Astrocyte (in vitro differentiated cells and primary cell): Measurements from ENCODE around the gene LYPD3. TPM values are rescaled to one million over a fixed set of nuclear protein-coding genes. Genes with fewer than 3 reads are reported as not detected.

Source experiments
- DNase-seq: peaks from one replicate; pipeline ENCODE4 v3.0.0-alpha.2; 2010; ENCODE audit warnings: low read depth
- FAIRE-seq: peaks from 2 replicates; lab custom pipeline; 2011; peaks lifted over from hg19 to GRCh38; lab: Jason Lieb, UNC
- H2AFZ ChIP-seq: 2 replicates; pipeline ENCODE4 v1.6.0; 2012; ENCODE audit warnings: low read depth, low read length, inconsistent platforms
- H3K27ac ChIP-seq: 2 replicates; pipeline ENCODE4 v1.5.1; 2011; ENCODE audit warnings: low read depth, low read length, inconsistent platforms
- H3K27me3 ChIP-seq: 2 replicates; pipeline ENCODE4 v1.6.0; 2011; ENCODE audit warnings: low read length, inconsistent platforms; ENCODE audit not compliant: insufficient read depth
- H3K36me3 ChIP-seq: 2 replicates; pipeline ENCODE4 v1.5.1; 2011; ENCODE audit warnings: low read length, inconsistent platforms; ENCODE audit not compliant: insufficient read depth
- H3K4me1 ChIP-seq: 2 replicates; pipeline ENCODE4 v1.5.1; 2011; ENCODE audit warnings: low read length, inconsistent platforms; ENCODE audit not compliant: insufficient read depth
- H3K4me2 ChIP-seq: 2 replicates; pipeline ENCODE4 v1.6.0; 2012; ENCODE audit warnings: low read length, inconsistent platforms
- H3K4me3 ChIP-seq: 2 replicates; pipeline ENCODE4 v1.5.1; 2011; ENCODE audit warnings: low read depth, mild to moderate bottlenecking, low read length, inconsistent platforms; ENCODE audit not compliant: insufficient read depth
- H3K79me2 ChIP-seq: 2 replicates; pipeline ENCODE4 v1.6.0; 2012; ENCODE audit warnings: mild to moderate bottlenecking, low read length, inconsistent platforms; ENCODE audit not compliant: insufficient read depth
- H3K9ac ChIP-seq: 2 replicates; pipeline ENCODE4 v1.6.0; 2012; ENCODE audit warnings: mild to moderate bottlenecking, low read length, inconsistent platforms
- H3K9me3 ChIP-seq: 2 replicates; pipeline ENCODE4 v1.5.1; 2012; ENCODE audit warnings: low read depth, mild to moderate bottlenecking, low read length, inconsistent platforms; ENCODE audit not compliant: insufficient read depth
- H4K20me1 ChIP-seq: 2 replicates; pipeline ENCODE4 v1.6.0; 2012; ENCODE audit warnings: low read length, inconsistent platforms; ENCODE audit not compliant: insufficient read depth
- H3K27ac Mint-ChIP-seq: one replicate; pipeline ENCODE4 v1.8.0; 2021; ENCODE audit warnings: mild to moderate bottlenecking, mixed read lengths; ENCODE audit not compliant: unreplicated experiment
- H3K27me3 Mint-ChIP-seq: one replicate; pipeline ENCODE4 v1.8.0; 2021; ENCODE audit warnings: low read depth, mixed read lengths; ENCODE audit not compliant: unreplicated experiment
- H3K36me3 Mint-ChIP-seq: one replicate; pipeline ENCODE4 v1.8.0; 2021; ENCODE audit warnings: low read depth, mixed read lengths; ENCODE audit not compliant: unreplicated experiment
- H3K4me1 Mint-ChIP-seq: one replicate; pipeline ENCODE4 v1.8.0; 2021; ENCODE audit warnings: low read depth, mixed read lengths; ENCODE audit not compliant: unreplicated experiment
- H3K4me3 Mint-ChIP-seq: one replicate; pipeline ENCODE4 v1.8.0; 2021; ENCODE audit warnings: mild to moderate bottlenecking, moderate library complexity, mixed read lengths; ENCODE audit not compliant: unreplicated experiment
- H3K9me3 Mint-ChIP-seq: one replicate; pipeline ENCODE4 v1.8.0; 2021; ENCODE audit warnings: mild to moderate bottlenecking, mixed read lengths; ENCODE audit not compliant: unreplicated experiment
- CTCF ChIP-seq: IDR thresholded peaks from 2 replicates; pipeline ENCODE4 v1.5.1; 2011; ENCODE audit warnings: low read depth, mild to moderate bottlenecking, inconsistent platforms, low read length, moderate library complexity; ENCODE audit not compliant: insufficient read depth
- EZH2 ChIP-seq: IDR thresholded peaks from 2 replicates; pipeline ENCODE4 v1.6.1; 2012; ENCODE audit warnings: mild to moderate bottlenecking, low read length, inconsistent platforms; ENCODE audit not compliant: insufficient read depth
- total RNA-seq: library from RNA; stranded (reverse); gene quantifications from 2 replicates; pipeline ENCODE4 v1.2.1, GENCODE V29; 2021

The LYPD3 gene
- total RNA-seq, 1 donor from 2014 or later, result 0.54 TPM

GRCh38 chr19:43489310-43489709 lies 23.9 kb upstream of the LYPD3 start:
- Mint-ChIP-seq H3K4me1 (no peaks in the 10 kb centered on the region), H3K36me3 (peaks cover 8% of the 10 kb centered on the region), H3K27ac (no peak overlapping the region), H3K9me3 (no peaks in the 10 kb centered on the region), H3K4me3 (no peak overlapping the region), H3K27me3 (no peaks in the 10 kb centered on the region)
- Histone ChIP-seq H3K36me3 (no peaks in the 10 kb centered on the region), H4K20me1 (no peaks in the 10 kb centered on the region), H3K9me3 (no peaks in the 10 kb centered on the region), H3K27ac (no peak overlapping the region), H3K27me3 (no peaks in the 10 kb centered on the region), H3K4me2 (no peak overlapping the region), H3K4me3 (no peak overlapping the region), H3K9ac (no peak overlapping the region), H3K4me1 (no peaks in the 10 kb centered on the region), H2AFZ (no peak overlapping the region), H3K79me2 (no peaks in the 10 kb centered on the region)
- DNase-seq, result no peak
- TF ChIP-seq CTCF, result no peak
- TF ChIP-seq EZH2, result no peak
- FAIRE-seq, result no peak

DNA sequence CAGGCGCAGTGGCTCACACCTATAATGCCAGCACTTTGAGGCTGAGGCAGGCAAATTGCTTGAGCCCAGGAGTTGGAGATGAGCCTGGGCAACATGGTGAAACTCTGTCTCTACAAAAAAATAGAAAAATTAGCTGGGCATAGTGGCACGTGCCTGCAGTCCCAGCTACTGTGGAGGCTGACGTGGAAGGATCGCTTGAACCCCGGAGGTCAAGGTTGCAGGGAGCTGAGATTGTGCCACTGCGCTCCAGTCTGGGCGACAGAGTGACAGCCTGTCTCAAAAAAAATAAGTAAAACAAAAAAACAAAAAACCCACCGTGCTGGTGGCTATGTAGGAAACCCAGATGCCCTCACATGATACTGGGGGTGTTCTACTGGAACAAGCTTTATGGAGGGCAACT lies 22.8 kb upstream of the LYPD3 start:
- no peak for TF ChIP-seq CTCF
- TF ChIP-seq EZH2, result no peak
- Mint-ChIP-seq H3K36me3 (peaks cover 8% of the 10 kb centered on the region), H3K9me3 (no peaks in the 10 kb centered on the region), H3K27me3 (no peaks in the 10 kb centered on the region), H3K4me1 (no peaks in the 10 kb centered on the region), H3K27ac (no peak overlapping the region), H3K4me3 (no peak overlapping the region)
- Histone ChIP-seq H3K9ac (no peak overlapping the region), H3K27ac (no peak overlapping the region), H3K9me3 (no peaks in the 10 kb centered on the region), H3K27me3 (no peaks in the 10 kb centered on the region), H2AFZ (no peak overlapping the region), H3K4me3 (no peak overlapping the region), H3K79me2 (no peaks in the 10 kb centered on the region), H3K4me2 (no peak overlapping the region), H4K20me1 (no peaks in the 10 kb centered on the region), H3K4me1 (no peaks in the 10 kb centered on the region), H3K36me3 (no peaks in the 10 kb centered on the region)
- FAIRE-seq, result no peak
- no peak for DNase-seq

DNA sequence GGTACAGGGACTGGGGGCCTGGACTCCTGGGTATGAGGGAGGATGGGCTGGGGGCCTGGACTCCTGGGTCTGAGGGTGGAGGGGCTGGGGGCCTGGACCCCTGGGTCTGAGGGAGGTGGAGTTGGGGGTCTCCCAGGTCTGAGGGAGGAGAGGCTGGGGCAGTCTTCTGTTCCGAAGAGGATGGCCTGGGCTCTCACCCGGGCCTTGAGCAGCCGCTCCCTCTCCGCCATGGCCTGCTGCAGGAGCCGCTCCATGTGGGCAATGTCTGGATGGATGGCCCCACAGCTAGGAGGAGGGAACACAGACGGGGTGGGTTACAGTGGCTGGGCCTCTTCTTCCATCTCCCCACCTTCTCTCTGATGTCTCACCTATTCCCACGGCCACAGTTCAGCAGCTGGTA lies 21.0 kb upstream of the LYPD3 start:
- Histone ChIP-seq H3K4me2 (no peak overlapping the region), H3K36me3 (no peaks in the 10 kb centered on the region), H2AFZ (no peak overlapping the region), H3K27me3 (no peaks in the 10 kb centered on the region), H3K4me1 (no peaks in the 10 kb centered on the region), H3K4me3 (no peak overlapping the region), H3K79me2 (no peaks in the 10 kb centered on the region), H4K20me1 (no peaks in the 10 kb centered on the region), H3K27ac (no peak overlapping the region), H3K9me3 (no peaks in the 10 kb centered on the region), H3K9ac (no peak overlapping the region)
- no peak for TF ChIP-seq CTCF
- DNase-seq (no peak), FAIRE-seq (no peak)
- Mint-ChIP-seq H3K27me3 (no peaks in the 10 kb centered on the region), H3K27ac (no peak overlapping the region), H3K4me3 (no peak overlapping the region), H3K4me1 (no peaks in the 10 kb centered on the region), H3K9me3 (no peaks in the 10 kb centered on the region), H3K36me3 (peaks cover 15% of the 10 kb centered on the region)
